Stimulated activated effector memory CD8-positive, alpha-beta T cell treated with anti-CD3 and anti-CD28 coated beads, Interleukin-12 subunit alpha, Interleukin-12 subunit beta, amount 100 ng/mL, for 72 hours (primary cell): Measurements from ENCODE around the gene FER1L5.
A peak's percentile ranks its signal among the peaks of the same experiment; 100 is the strongest.
"Not testable (repeated sequence)": the region's sequence is repeated elsewhere in the genome, so short reads cannot be mapped to it uniquely, and the experiment has no call there.

ENCODE experiments used
- ATAC-seq: fragments of 150-1000 bp; cut with Tn5 transposase; 2 replicates; pipeline ENCODE4 v1.10.0; 2021
- DNase-seq, 2 donors: peaks; one replicate each; pipeline ENCODE4 v3.0.0; 2021 to 2022; ENCODE audit warnings: low spot score in 2 of 2
- H3K27ac Mint-ChIP-seq: one replicate; pipeline ENCODE4 v1.8.0; 2022; ENCODE audit warnings: mild to moderate bottlenecking, mixed read lengths
- H3K36me3 Mint-ChIP-seq: one replicate; pipeline ENCODE4 v1.8.0; 2022; ENCODE audit warnings: mild to moderate bottlenecking, mixed read lengths
- H3K4me1 Mint-ChIP-seq: one replicate; pipeline ENCODE4 v1.8.0; 2022; ENCODE audit warnings: mixed read lengths
- H3K4me3 Mint-ChIP-seq: one replicate; pipeline ENCODE4 v1.8.0; 2022; ENCODE audit warnings: mild to moderate bottlenecking, mixed read lengths
- H3K9me3 Mint-ChIP-seq: one replicate; pipeline ENCODE4 v1.8.0; 2022; ENCODE audit warnings: mixed read lengths

Gene FER1L5

DNA sequence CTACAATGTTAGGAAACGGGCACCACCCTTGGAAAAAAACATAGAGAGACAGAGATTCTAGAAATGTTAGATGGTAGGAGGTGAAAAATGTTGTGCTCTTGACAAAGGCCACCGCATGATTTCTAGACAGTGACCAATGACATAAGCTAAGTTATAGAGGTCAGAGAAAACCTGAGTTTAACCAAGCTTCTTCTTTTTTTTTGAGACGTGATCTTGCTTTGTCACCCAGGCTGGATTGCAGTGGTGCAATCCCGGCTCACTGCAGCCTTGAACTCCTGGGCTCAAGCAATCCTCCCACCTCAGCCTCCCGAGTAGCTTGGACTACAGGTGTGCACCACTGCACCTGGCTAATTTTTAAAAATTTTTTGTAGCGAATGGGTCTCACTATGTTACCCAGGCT lies 13.0 kb downstream of the FER1L5 start:
- no peak overlapping the region for H3K27ac Mint-ChIP-seq
- H3K4me1 Mint-ChIP-seq: no peaks in the 10 kb centered on the region
- no peaks in the 10 kb centered on the region for H3K9me3 Mint-ChIP-seq
- H3K36me3 Mint-ChIP-seq: no peaks in the 10 kb centered on the region
- DNase-seq (no peak), ATAC-seq (no peak)
- no peak overlapping the region for H3K4me3 Mint-ChIP-seq

DNA sequence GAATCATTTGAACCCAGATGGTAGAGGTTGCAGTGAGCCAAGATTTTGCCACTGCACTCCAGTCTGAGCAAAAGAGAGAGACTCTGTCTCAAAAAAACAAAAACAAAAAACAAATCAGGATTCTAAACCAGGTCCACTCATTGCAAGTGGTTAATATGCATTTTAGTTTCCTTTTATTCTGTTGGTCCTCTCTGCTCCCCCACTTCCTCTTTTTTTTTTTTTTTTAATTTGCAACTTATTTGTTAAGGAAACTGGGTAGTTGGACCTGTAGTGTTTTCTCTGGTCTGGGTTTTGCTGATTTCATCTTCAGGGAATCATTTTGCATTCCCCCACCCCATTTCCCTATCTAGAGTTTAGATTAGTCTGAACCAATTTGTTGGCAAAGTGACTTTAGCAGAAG lies 14.0 kb downstream of the FER1L5 start:
- no peak overlapping the region for H3K4me3 Mint-ChIP-seq
- DNase-seq (no peak), ATAC-seq (no peak)
- no peak overlapping the region for H3K27ac Mint-ChIP-seq
- no peaks in the 10 kb centered on the region for H3K4me1 Mint-ChIP-seq
- H3K36me3 Mint-ChIP-seq: no peaks in the 10 kb centered on the region
- no peaks in the 10 kb centered on the region for H3K9me3 Mint-ChIP-seq

DNA sequence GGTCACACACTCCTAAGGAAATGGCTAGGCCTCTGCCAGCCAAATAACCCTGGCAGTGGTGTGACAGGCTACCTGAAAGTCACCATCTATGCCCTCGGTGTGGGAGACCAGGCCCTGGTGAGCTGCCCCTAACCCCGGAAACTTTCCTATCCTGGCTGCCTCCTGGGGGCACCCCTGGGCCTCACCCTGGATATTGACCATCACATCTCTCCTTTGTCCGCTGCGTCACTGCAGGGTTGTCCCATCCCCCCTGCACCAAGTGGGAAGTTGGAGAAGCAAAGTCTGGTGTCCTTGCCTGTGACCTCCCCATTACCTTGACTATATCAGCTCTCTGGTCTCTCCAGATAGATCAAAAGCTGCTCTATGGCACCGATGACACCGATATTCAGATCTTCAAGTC lies 18.8 kb downstream of the FER1L5 start:
- Mint-ChIP-seq H3K9me3 (no peaks in the 10 kb centered on the region), H3K4me3 (no peak overlapping the region), H3K27ac (no peak overlapping the region), H3K4me1 (no peaks in the 10 kb centered on the region), H3K36me3 (no peaks in the 10 kb centered on the region)
- no peak for ATAC-seq
- no peak for DNase-seq

DNA sequence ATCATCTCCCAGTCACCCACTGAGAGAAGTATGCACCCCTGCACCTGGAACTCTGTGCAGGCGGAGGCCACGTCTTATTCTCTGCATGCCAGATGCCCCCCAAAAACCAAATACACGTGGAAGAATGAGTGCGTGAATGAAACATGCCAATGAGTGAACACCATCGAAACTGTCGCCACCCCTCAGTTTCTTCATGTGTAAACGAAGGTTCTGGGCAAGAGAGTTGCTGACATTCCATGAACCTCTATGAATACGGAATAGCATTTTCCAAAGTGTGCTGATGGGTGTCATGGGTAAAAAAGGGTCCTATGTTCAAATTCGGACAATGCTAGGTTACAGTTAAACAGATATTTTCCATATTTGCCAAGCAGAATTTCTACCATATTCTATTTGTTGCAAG lies 19.8 kb downstream of the FER1L5 start:
- ATAC-seq (no peak), DNase-seq (no peak)
- Mint-ChIP-seq H3K4me3 (no peak overlapping the region), H3K9me3 (no peaks in the 10 kb centered on the region), H3K27ac (no peak overlapping the region), H3K36me3 (no peaks in the 10 kb centered on the region), H3K4me1 (no peaks in the 10 kb centered on the region)

DNA sequence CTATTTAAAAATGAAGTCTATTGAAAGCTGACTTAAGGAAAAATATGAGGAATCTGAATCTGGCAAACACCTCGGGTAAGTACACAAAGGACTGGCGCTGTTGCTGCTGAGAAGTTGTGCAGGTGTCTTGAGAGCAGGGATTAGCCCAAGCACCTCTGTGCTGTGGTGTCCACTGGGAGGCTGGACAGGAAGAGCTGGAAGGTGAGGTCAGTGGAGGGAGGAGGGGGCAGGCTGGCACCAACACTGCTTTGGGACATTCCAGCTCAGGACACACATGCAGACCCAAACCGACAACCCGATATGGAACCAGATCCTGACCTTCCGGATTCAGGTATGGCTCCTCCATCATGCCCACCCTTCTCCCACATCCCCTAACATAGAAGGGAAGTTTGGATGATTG lies 20.6 kb downstream of the FER1L5 start:
- Mint-ChIP-seq H3K4me3 (no peak overlapping the region), H3K4me1 (no peaks in the 10 kb centered on the region), H3K9me3 (no peaks in the 10 kb centered on the region), H3K36me3 (no peaks in the 10 kb centered on the region), H3K27ac (no peak overlapping the region)
- ATAC-seq (no peak), DNase-seq (no peak)

DNA sequence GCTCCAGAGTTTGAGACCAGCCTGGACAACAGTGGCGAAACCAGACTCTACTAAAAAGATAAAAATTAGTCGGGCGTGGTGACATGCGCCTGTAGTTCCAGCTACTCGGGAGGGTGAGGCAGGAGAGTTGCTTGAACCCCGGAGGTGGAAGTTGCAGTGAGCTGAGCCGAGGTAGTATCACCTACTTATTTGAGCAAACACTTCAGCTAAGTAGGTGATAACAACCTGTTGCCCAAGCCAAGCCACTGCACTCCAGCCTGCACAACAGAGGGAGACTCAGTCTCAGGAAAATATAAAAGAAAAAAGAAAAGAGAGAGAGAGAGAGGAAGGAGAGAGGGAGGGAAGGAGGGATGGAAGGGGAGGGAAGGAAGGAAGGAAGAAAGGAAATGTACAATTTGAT lies 21.3 kb downstream of the FER1L5 start:
- H3K9me3 Mint-ChIP-seq: no peaks in the 10 kb centered on the region
- H3K27ac Mint-ChIP-seq: no peak overlapping the region
- no peak for DNase-seq
- no peak overlapping the region for H3K4me3 Mint-ChIP-seq
- no peak for ATAC-seq
- H3K4me1 Mint-ChIP-seq: no peaks in the 10 kb centered on the region
- no peaks in the 10 kb centered on the region for H3K36me3 Mint-ChIP-seq

DNA sequence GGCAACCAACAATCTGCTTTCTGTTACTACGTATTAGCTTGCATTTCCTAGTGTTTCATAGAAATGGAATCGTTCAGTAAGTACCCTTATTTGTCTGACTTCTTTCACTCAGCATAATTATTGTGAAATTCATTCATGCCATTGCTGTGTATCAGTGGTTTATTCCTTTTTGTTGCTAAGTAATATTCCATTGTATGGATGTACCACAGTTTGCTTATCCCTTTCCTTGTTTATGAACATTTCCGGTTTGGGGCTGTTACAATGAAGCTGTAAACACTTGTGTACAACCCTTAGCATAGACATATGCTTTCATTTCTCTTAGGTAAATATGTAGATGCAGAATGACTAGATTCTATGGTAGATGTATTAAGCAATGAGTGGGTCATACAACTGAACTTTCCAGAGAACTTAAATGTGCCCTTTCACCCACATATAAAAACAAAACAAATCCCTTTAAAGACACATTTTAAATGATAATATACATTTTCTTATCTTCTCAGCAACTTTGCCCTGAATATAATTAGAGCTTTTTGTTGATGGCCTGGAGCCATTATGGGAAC lies 21.9 kb downstream of the FER1L5 start:
- Mint-ChIP-seq H3K27ac (no peak overlapping the region), H3K36me3 (no peaks in the 10 kb centered on the region), H3K4me1 (no peaks in the 10 kb centered on the region), H3K9me3 (no peaks in the 10 kb centered on the region), H3K4me3 (no peak overlapping the region)
- ATAC-seq (no peak), DNase-seq (no peak)

DNA sequence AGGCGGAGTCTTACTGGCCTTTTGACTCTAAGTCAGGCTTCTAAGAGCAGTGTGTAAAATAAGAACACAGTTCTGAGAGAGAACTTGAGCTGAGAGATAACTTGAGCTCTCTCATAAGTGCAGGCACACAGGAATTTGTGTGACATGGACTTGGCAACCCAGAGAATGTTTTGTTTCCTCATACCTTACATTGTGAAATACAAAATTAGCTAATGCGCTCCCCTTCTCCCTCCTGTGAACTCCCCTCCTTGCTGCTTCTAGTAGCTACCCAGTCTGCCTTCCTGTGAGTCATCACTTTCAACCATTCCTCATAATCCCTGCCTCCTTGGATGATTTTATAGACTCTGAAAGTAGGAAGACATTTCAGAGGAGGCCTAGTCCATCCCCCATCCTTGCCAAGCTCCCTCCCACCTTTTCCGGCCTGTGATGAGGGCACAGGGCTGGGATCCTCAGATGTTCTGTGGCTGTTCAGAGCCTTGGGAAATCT lies 22.6 kb downstream of the FER1L5 start:
- no peak overlapping the region for H3K4me3 Mint-ChIP-seq
- no peaks in the 10 kb centered on the region for H3K4me1 Mint-ChIP-seq
- DNase-seq: no peak
- no peaks in the 10 kb centered on the region for H3K9me3 Mint-ChIP-seq
- no peak for ATAC-seq
- peak overlapping the region; percentile 27 for H3K27ac Mint-ChIP-seq
- H3K36me3 Mint-ChIP-seq: no peaks in the 10 kb centered on the region

DNA sequence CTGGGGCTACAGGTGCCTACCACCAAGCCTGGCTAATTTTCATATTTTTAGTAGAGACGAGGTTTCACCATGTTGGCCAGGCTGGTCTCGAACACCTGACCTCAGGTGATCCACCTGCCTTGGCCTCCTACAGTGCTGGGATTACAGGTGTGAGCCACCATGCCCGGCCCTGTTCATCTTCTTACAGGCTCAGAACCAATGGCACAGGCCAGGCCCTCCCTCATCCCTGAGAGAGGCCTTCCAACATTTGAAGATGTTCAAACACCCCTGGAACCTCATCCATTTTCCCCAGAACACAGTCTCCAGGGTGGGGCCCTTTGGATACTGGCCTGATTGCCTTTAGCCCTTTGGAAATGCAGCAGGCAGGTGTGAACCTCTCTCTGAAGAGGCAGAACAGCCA lies 23.2 kb downstream of the FER1L5 start:
- not testable (repeated sequence) for H3K36me3 Mint-ChIP-seq, H3K4me3 Mint-ChIP-seq, H3K4me1 Mint-ChIP-seq, DNase-seq, H3K9me3 Mint-ChIP-seq, ATAC-seq
- H3K27ac Mint-ChIP-seq: peak overlapping the region; percentile 27

DNA sequence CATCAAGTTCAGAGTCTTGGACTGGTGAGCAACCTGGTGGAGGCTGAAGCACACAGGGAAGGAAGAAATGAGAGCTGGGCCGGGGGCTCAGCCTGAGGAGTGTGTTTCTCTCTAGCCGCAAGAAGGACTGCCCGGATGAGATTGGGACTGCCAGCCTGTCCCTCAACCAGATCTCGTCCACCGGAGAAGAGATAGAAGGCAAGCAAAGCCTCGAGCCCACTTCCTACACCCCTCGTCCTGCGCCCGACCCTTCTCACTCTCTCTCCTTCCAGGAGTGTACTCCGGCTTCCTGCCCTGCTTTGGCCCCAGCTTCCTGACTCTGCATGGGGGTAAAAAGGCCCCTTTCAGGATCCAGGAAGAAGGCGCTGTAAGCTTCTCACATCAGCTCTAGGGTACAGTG lies 26.2 kb downstream of the FER1L5 start:
- ATAC-seq: no peak
- Mint-ChIP-seq H3K4me3 (no peak overlapping the region), H3K4me1 (peaks cover 7% of the 10 kb centered on the region), H3K36me3 (no peaks in the 10 kb centered on the region), H3K9me3 (no peaks in the 10 kb centered on the region), H3K27ac (no peak overlapping the region)
- DNase-seq: no peak

DNA sequence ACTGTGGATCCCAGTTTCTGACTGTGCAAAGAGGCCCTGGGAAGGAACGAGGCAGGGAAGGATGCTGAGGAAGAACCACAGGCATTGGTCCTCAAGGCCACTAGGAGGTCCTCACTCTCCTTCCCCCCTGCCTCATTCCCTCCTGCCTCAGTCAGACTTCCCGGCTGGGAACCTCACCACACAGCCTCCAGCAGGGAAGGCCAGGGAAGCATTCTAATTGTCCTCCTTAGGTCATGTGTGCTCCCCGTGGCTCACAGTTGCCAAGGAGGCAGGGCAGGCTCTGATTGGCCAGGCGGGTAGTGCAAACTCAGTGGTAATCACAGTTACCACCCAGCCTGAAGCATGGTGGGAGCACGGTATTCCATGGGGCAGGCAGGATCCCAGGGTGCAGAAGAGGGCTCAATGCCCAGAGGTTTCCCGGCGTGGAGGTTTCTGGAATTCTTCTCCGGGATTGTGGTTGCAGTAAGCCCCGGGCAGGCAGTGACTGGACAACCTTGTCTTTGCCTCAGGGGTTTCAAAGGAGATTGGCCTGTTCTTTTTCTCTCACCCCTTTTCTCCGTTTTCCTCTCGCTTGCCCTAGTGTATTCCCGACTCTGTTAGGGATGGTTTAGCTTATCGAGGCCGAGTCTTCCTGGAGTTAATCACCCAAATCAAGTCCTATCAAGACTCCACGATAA lies 27.1 kb downstream of the FER1L5 start:
- H3K4me1 Mint-ChIP-seq: peaks cover 7% of the 10 kb centered on the region
- H3K36me3 Mint-ChIP-seq: no peaks in the 10 kb centered on the region
- no peak overlapping the region for H3K27ac Mint-ChIP-seq
- DNase-seq: no peak
- no peak for ATAC-seq
- no peak overlapping the region for H3K4me3 Mint-ChIP-seq
- H3K9me3 Mint-ChIP-seq: no peaks in the 10 kb centered on the region

DNA sequence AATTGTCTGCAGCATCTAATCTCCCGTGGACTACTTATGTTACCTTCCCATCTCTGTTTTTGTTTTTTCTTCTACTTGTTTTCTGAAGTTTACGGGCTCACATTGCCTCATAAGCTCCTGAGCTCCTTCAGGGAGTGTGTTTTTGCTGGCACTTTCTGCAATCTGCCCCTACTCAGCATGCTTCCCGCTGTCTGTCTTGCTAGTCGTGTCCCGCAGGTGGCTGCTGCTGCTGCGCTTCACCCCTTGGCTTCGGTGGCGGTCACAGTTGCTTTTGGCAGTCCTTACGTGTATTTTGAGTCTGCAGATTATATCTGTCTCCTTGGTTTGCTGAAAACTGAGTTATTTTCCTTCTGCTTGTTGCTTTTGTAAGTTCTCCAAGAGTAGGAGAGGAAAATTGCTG lies 37.3 kb downstream of the FER1L5 start:
- H3K4me3 Mint-ChIP-seq: no peak overlapping the region
- no peaks in the 10 kb centered on the region for H3K4me1 Mint-ChIP-seq
- no peak overlapping the region for H3K27ac Mint-ChIP-seq
- ATAC-seq (no peak), DNase-seq (no peak)
- no peaks in the 10 kb centered on the region for H3K9me3 Mint-ChIP-seq
- no peaks in the 10 kb centered on the region for H3K36me3 Mint-ChIP-seq

DNA sequence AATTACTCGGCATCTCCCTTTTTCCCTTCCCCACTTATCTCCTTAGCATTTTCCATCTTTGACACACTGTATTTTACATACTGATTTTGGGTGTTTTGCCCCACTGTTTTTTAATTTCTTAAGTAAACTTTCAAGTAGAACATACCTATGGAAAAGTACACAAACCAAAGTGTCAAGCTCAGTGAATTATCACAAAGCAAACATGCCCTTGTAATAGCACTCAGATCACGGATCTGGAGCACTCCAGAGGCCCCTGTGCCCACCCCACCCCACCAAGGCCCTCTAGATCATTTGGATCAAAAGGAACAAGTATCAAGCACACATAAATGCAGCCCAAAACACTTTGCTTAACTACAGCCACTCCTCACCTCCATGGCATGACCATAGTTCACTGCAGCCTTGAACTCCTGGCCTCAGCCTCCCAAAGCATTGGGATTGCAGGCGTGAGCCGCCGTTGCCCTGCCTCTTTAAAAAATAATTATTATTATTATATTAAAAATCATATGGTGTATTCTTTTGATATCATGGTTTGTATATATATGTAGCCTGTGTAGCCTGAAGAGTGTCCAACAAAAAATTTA lies 38.1 kb downstream of the FER1L5 start:
- H3K9me3 Mint-ChIP-seq: no peaks in the 10 kb centered on the region
- DNase-seq (no peak), ATAC-seq (no peak)
- no peak overlapping the region for H3K4me3 Mint-ChIP-seq
- H3K4me1 Mint-ChIP-seq: no peaks in the 10 kb centered on the region
- no peak overlapping the region for H3K27ac Mint-ChIP-seq
- no peaks in the 10 kb centered on the region for H3K36me3 Mint-ChIP-seq

DNA sequence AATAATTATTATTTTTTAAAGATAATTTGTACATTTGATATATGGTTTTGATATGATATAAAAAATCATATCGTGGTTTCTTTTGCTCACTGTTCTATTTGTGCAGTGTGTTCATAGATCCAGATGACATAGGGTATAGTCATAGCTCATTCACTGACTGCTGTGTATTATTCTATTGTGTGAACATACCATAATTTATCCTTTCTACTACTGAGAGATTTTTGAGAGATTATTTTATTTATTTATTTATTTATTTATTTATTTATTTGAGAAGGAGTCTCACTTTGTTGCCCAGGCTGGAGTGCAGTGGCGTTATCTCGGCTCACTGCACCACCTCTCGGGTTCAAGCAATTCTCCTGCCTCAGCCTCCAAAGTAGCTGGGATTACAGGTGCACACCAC lies 39.0 kb downstream of the FER1L5 start:
- Mint-ChIP-seq H3K9me3 (no peaks in the 10 kb centered on the region), H3K27ac (no peak overlapping the region), H3K36me3 (no peaks in the 10 kb centered on the region), H3K4me1 (no peaks in the 10 kb centered on the region), H3K4me3 (no peak overlapping the region)
- ATAC-seq (no peak), DNase-seq (no peak)

DNA sequence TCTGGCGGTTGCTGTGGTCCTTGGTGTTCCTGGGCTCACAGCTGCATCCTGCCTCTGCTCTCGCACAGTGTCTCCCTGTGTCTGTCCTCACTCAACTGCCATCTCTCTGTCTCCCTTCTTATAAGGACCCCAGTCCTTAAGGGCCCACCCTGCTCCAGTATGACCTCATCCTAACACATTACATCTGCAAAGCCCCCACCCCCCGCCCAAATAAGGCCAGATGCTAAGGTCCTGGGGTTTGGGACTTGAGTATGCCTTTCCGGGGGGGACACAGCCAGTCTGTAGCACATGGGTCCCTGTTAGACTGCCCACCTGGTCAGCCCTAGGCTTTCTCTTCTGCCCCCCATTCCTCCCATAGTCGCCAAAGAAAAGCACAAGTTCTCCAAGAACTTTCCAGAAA lies 40.7 kb downstream of the FER1L5 start:
- ATAC-seq (no peak), DNase-seq (no peak)
- Mint-ChIP-seq H3K9me3 (no peaks in the 10 kb centered on the region), H3K4me3 (no peak overlapping the region), H3K4me1 (no peaks in the 10 kb centered on the region), H3K27ac (no peak overlapping the region), H3K36me3 (no peaks in the 10 kb centered on the region)

DNA sequence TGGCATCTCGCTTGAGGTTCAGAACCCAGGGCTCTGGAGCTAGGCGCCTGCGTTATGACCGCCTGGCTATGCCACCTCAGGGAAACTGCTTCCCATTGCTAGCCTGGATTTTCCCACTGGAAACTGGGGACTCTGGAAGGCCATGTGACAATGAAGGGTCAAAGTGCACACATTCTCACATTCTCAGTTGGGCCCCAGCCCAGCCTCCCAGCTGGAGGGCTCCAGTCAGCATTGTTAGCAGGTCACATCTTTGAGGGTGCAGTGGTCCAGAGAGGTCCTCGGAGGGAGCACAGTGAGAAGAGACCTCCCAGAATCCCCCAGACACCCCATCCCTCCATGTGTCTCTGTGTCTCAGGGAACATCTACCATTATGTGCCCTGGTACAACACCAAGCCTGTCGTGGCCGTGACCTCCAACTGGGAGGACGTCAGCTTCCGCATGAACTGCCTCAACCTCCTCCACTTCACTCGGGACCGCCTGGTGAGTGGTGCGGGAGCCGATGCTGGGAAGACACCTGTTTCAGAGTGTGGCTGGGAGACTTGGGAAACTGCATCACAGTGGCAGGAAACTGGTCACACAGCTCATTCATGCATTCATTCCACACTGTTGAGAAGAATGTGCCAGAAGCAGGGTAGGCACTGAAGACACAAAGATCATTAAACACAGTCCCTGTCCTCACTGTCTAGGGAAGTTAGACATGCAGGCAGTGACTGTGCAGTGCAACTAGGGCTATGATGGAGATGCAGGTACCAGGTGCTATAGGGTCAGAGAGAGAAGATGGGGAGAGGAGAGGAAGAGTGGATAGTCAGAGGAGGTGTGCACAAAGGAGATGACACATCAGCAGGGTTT lies 41.6 kb downstream of the FER1L5 start:
- Mint-ChIP-seq H3K36me3 (no peaks in the 10 kb centered on the region), H3K4me3 (no peak overlapping the region), H3K27ac (no peak overlapping the region), H3K9me3 (no peaks in the 10 kb centered on the region), H3K4me1 (no peaks in the 10 kb centered on the region)
- ATAC-seq (no peak), DNase-seq (no peak)
